ENCODE results near the gene HECTD2. TPM values are rescaled to one million over a fixed set of nuclear protein-coding genes. Genes with fewer than 3 reads are reported as not detected.

Gene HECTD2, protein sequence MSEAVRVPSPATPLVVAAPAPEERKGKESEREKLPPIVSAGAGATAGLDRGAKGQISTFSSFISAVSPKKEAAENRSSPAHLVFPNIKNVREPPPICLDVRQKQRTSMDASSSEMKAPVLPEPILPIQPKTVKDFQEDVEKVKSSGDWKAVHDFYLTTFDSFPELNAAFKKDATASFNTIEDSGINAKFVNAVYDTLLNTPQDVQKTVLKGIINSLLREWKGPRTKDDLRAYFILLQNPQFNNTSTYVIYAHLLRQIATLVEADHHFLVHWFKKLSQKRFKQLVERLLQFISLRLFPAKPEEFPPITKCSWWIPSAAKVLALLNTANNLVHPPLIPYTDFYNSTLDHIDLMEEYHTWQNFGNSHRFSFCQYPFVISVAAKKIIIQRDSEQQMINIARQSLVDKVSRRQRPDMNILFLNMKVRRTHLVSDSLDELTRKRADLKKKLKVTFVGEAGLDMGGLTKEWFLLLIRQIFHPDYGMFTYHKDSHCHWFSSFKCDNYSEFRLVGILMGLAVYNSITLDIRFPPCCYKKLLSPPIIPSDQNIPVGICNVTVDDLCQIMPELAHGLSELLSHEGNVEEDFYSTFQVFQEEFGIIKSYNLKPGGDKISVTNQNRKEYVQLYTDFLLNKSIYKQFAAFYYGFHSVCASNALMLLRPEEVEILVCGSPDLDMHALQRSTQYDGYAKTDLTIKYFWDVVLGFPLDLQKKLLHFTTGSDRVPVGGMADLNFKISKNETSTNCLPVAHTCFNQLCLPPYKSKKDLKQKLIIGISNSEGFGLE
- 5.3 and 7.8 TPM in 2 replicates for total RNA-seq

DNA sequence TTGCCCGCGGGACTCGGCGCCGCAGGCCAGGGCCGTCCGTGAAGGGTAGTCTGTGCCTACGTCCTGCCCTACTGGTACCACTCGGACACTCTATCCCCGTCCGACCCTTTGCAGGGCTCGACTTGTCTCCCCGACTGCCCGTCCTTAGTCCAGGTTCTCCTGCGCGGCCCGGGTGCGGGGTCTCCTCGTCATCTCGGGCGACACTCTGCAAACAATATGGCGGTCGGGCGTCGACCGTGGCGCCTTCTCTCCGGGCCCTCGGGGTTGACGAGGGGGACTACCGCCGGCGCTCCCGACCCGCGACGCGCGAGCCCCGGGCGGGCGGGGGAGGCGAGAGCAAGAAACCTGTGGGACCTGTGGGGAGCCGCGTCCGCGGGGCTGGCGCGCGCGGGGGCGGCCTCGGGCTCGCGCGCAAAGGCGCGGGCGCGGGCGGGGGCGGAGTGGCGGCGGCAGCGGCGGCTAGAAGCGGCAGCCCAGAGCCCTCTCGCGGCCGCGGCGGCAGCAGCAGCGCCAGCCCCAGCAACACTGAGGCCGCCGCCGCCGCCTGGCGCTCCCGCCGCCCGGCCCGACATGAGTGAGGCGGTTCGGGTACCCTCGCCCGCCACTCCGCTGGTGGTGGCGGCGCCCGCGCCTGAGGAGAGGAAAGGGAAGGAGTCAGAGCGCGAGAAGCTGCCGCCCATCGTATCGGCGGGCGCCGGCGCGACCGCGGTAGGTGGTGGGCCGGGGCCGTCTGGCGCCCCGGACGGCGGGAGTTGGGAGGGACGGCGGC lies at the start of gene HECTD2:
TSS of gene HECTD2 (plus strand) at position 476 of the 769 bp plus-strand sequence. CDS start at position 571, 95 bp downstream.

Other genes starting within 250 kb of the HECTD2 start
- gene PCGF5, start 189.7 kb upstream of the HECTD2 start, total RNA-seq, result 27.9 and 37.9 TPM in 2 replicates
- gene PPP1R3C, start 222.7 kb downstream of the HECTD2 start, total RNA-seq, result 92.1 and 124 TPM in 2 replicates

Data from aortic smooth muscle cell (primary cell).